ENCODE results near the gene TEX54.
"Not testable (repeated sequence)": the region's sequence is repeated elsewhere in the genome, so short reads cannot be mapped to it uniquely, and the experiment has no call there.

The TEX54 gene

DNA sequence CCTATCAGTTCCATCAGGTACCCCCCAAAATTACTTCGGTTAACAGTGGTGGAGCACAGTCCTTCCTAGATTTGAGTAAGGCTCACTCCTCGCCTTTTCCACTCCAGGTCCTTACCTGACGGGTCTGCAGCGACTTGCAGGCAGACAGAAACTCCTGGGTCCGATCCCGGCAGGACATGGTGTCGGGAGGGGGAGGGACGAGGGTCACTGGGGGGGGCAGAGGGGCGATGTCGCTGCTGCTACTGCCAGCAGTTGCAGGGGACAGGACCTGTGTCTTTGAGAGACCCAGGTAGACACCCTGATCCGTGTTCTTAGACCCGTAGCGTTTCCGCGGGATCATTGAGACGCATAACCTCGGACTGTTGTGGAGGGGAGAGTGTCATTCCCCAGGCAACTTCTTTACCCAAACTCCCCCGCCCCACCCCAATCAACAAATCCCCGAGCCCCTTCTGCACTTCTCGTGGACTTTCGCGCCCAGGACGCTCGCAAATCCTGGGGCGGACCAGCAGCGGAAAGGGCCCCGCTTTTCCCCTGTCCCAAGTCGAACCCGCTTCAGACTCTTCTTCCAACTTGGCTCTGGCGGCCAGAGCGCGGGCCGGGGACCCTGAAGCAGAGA is 1.6 kb downstream of the TEX54 start:
- peak; percentile 39 for DNase-seq

GRCh38 chr11:62828130-62828529 is 4.5 kb downstream of the TEX54 start:
- not testable (repeated sequence) for DNase-seq

- no peak for DNase-seq
These were observed 9.0 kb downstream of the TEX54 start for GRCh38 chr11:62823677-62824076.

GRCh38 chr11:62817129-62817528 is 15.5 kb downstream of the TEX54 start:
- no peak for DNase-seq

DNA sequence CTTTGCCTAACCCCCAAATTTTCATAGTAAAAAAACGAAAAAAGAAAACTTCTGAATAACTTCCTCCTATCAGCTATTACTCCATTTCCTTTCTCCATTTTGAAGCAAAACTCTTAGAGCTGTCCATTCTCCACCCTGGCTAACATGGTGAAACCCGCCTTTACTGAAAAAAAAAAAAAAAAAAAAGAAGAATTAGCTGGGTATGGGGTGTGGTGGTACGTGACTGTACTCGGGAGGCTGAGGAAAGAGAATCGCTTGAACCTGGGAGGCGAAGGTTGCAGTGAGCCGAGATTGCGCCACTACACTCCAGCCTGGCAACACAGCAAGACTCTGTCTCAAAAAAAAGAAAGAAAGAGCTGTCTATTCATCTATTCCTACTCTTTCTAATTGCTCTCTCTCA is 16.1 kb downstream of the TEX54 start:
- no peak for DNase-seq

DNA sequence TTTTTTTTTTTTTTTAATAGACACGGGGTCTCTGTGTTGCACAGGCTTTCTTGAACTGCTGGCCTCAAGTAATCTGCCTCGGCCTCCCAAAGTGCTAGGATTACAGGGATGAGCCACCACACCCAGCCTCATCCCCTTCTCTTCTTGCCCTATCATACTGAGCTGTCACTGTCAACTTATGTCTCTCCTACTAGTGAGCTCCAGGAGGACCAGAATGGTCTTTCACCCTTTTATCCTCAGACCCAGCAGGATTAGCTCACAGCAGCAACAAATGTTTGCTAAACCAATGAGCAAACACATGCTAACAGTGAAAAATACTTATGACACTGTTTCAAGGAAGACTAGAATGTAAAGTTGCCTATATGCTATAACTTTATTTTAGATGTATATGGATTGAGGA is 21.0 kb downstream of the TEX54 start:
- DNase-seq = no peak

DNA sequence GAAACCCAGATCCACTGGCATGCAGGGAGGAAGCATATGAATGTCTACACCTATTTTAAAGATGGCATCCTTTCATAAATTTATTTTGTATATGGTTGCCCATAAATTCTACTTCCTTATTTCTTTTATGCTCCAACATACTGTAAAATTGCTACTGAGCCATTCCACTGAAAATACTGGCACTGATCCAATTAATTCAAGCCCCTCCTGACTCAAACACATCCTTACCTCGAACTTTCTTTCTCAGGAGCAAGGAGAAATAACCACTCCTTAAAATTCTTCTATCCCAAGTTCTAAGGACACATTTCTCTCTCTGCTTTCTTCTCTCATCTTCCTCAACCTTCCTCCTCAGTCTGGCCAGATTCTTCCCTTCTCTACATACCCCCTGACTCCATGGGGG is 21.9 kb downstream of the TEX54 start:
- no peak for DNase-seq

DNA sequence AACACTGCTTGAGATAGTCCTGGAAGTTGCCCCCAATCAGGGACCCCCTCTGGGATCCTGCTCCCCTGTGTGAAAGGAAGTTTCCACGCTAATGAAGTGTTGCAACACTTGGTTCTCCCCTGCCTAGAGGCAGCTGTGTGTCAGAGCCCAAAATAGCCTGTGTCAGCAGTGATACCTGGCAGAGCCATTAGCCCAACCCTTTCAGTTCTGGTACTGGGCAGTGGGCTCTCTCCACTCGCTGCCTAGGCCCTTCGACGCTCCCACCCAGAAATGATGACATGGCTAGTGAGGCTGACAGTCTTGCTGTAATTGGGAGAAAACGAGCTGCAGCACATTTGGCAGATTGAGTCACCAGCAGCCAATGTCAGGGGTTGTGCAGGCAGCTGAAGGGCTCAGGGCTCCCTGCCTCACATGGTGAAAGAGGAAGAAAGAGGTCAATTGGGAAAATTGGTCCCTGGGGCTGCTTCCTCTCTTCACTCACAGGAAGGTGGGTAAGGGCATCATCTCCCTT is 26.0 kb downstream of the TEX54 start:
- DNase-seq = no peak

DNA sequence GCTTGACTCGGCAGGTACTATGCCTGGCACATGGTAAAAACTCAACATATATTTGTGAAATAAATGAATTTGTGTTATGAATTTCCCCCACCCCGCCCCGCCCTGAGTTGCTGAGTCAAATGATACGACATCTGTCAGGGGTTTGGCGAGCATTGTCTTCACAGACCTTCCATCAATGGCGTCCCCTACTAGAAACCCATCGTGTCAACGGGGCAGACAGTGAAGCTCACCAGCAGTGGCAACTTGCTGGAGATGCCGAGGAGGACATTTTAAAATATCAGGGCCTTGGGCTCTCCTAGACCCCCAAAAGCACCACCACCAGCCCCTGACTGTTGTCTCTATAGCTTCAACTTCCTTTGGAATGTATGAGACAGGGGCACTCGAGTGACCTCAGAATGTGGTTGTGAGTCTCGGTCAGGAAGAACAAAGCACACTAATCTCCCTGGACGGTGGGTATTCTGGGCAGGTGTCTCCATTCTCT is 26.6 kb downstream of the TEX54 start:
- no peak for DNase-seq

GRCh38 chr11:62805076-62805892 is 27.4 kb downstream of the TEX54 start, which contains the start of gene NXF1:
NXF1 (minus strand) TSS chr11:62805440; CDS start chr11:62805356, 84 bp downstream.
- DNase-seq = peak; percentile 96

DNA sequence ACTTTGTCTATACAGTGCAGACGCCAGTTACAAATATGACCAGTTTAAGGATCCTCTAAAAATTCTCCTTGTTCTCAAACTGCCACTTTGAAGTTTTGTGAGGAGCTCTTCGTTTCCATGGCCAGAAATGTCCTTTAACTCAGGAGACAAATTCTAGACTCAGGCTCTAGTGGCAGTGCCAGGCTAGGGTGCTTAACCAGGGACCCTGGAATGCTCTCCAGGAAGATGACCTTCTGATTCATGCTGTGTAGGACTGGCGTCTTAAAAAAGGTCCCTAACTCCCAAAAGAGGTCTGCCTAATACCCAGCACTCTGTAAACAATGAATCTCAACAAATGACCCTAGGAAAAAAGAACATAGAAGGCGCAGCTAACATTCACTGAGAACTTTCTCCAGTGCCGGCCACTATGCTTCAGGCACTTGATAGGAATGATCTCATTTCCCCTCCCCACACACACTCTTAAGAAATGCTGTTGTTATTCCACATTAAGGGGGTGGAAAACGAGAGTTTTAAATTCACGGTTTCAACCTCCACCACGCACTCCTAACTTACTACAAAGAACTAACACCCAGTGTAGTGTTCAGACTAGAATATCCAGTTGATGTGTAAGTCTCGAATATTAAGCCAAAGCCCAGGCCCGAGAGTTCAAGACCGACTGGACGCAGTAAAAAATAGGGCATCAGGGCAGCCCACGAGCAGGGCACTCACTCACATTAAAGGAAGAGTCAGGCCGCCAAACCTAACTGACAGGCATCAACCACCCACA is 28.1 kb downstream of the TEX54 start:
- no peak for DNase-seq

GRCh38 chr11:62801071-62801470 is 31.6 kb downstream of the TEX54 start:
- no peak for DNase-seq

DNA sequence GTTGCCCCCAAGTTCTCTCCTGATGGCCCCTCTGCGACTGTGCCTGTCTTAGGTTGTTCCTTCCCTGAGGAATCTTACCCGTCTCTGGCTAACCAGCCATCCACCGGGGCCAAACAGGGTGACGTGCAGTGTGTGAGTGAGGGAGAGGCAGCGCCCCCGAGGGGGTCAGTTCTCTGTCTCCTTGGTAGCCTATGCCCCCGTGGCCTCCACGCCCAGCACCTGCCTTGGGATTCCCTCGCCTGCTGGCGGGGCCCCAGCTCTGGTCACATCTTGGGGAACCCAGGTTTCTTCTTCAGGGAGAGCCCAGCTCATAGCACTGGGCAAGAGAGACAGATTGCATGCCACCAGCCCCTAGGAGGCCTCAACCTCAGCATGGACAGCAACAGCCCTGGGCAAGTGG is 33.2 kb downstream of the TEX54 start:
- DNase-seq = no peak

DNA sequence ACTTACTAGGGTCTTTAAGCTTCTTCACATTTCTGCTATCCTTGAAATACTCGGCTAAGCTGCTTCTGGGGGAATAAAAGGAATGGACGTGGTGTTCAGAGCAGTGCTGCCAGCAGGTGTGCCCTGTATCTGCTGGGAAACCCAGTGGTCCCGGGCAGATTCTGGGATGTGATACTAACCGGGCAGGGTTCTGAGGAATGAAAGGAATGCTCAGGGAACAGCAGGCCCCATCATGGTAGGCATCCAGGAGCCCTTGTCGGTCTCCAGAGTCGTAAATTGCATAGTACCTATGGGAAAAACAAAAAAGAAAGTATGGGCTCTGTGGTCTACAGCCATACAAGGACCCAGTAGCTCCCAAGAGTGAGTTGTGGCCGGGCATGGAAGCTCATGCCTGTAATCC is 36.4 kb downstream of the TEX54 start:
- DNase-seq = no peak

DNA sequence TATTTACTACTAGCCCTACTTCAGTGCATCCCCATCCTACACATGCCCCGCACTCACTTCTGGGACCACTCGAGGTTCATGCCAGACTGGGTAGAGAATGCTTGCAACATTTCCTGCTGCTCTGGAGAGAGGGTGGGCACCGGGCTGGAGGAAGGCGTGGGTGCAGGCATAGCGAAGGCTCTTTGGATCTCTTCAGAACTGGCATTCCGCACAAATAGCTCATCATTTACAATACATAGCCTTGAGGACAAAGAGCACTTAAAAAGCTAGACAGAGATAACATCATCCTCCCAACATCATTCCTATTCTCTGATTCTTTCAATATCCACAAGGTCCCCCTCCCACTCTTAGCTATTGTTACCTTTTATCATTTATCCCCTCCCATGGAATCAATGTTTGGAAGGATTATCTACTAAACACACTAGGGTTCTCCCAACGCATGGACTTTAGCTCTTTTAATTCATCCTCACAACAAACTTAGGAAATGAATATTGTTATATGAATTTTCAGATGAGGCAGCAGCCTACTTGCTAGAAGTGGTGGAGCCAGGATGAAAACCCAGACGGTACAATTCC is 38.4 kb downstream of the TEX54 start:
- no peak for DNase-seq

- DNase-seq = no peak
These were observed 40.5 kb downstream of the TEX54 start for GRCh38 chr11:62792202-62792575.

DNA sequence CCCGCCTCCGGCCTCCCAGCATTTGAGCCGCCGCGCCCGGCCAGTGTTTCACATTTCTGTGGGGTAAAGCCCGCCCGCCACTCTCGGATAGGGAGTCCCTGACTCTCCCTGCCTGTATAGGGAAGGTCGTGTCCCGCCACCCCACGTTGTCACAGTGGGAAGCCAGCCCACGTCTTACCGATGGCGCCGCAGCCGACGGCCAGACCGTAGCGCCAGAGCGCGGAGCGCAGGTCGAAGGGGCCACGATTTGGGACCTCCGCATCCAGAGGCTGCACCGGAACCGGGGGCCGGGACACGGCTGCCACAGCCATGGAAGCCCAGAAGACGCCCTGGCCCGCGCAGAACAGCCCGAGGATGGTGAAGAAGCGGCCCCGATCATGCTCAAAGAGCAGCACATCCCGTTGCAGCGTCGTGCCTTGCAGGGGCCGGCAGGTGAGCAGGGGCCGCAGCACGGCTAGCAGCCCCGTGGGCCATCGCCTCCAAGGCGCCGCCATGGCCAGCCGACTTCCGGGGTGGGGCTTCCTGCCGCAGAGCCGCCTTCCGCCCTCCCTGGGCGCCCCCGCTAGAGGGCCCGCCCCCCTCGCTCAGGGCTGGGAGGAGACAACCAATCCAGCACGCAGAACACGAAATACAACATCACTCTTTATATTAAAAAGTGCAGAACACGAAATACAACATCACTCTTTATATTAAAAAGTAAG is 41.0 kb downstream of the TEX54 start, which contains the start of gene TMEM223:
Gene TMEM223 (minus strand): TSS at position 506 of the 701 bp plus-strand sequence. CDS start 12 bp downstream, at position 494.
- DNase-seq = peak; percentile 68

- DNase-seq = no peak
These were observed 43.1 kb downstream of the TEX54 start for GRCh38 chr11:62789576-62789975.

GRCh38 chr11:62788991-62789390 is 43.6 kb downstream of the TEX54 start:
- DNase-seq = no peak

DNA sequence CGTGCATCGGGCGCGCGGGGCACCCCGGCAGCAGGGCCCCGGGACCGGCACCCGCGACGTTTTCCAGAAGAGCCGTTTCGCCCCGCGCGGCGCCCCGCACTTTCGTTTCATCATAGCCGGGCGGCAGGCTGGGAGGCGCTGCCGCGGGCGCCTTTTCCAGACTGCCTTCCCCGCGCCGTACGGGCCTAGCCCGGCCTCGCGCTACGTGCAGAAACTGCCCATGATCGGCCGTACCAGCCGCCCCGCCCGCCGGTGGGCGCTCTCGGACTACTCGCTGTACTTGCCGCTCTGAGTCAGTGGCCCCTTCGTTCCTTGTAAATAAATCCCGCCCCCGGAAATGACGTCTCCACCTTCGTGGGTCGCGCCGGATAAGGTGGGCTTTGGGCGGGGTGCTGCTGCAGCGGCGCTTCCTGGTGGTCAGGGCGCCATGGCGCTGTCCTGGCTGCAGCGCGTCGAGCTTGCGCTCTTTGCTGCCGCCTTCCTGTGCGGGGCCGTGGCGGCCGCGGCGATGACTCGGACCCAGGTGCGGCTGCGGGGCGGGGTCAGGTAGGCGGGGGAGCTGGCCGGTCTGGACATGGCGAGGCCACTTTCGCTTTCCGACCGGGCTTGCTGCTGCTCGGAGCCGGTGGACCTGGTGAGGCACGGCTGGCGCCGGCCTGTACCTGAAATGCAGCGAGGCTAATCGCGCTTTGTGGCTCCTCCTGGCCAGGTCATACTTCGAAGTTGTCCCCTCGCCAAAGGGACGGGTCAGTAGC is 45.5 kb downstream of the TEX54 start, which contains the start of gene TMEM179B:
Gene TMEM179B (plus strand): TSS at position 398 of the 755 bp plus-strand sequence. CDS start 30 bp downstream, at position 428.
- DNase-seq = peak; percentile 99

GRCh38 chr11:62786318-62787004 is 46.2 kb downstream of the TEX54 start:
- peak; percentile 74 for DNase-seq
